PFSK-1 (cell line): Measurements from ENCODE around the gene MPC2.

ENCODE experiments used
- POLR2AphosphoS5 ChIP-seq: IDR thresholded peaks from 2 replicates; pipeline ENCODE4 v1.6.1; 2012; ENCODE audit warnings: low read depth, mild to moderate bottlenecking, control low read depth, low read length, moderate library complexity
- TF ChIP-seq, protein P1 (sequence below), 2 experiments: IDR thresholded peaks; 2 replicates each; pipeline versions ENCODE4 v1.6.1 to v1.8.0; 2011 to 2012; ENCODE audit warnings: low read depth in 2 of 2, low read length in 2 of 2, control low read depth in 1 of 2, inconsistent platforms in 1 of 2, mild to moderate bottlenecking in 1 of 2, moderate library complexity in 1 of 2; ENCODE audit not compliant: insufficient read depth in 1 of 2

GRCh38 chr1:167876597-167877175, 60.2 kb downstream of the MPC2 start:
- no peak for TF ChIP-seq POLR2AphosphoS5
- TF ChIP-seq, protein P1, sequence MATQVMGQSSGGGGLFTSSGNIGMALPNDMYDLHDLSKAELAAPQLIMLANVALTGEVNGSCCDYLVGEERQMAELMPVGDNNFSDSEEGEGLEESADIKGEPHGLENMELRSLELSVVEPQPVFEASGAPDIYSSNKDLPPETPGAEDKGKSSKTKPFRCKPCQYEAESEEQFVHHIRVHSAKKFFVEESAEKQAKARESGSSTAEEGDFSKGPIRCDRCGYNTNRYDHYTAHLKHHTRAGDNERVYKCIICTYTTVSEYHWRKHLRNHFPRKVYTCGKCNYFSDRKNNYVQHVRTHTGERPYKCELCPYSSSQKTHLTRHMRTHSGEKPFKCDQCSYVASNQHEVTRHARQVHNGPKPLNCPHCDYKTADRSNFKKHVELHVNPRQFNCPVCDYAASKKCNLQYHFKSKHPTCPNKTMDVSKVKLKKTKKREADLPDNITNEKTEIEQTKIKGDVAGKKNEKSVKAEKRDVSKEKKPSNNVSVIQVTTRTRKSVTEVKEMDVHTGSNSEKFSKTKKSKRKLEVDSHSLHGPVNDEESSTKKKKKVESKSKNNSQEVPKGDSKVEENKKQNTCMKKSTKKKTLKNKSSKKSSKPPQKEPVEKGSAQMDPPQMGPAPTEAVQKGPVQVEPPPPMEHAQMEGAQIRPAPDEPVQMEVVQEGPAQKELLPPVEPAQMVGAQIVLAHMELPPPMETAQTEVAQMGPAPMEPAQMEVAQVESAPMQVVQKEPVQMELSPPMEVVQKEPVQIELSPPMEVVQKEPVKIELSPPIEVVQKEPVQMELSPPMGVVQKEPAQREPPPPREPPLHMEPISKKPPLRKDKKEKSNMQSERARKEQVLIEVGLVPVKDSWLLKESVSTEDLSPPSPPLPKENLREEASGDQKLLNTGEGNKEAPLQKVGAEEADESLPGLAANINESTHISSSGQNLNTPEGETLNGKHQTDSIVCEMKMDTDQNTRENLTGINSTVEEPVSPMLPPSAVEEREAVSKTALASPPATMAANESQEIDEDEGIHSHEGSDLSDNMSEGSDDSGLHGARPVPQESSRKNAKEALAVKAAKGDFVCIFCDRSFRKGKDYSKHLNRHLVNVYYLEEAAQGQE (IDR thresholded peaks at IDR 0.05; ENCODE audit: insufficient read depth in 1 of 2, low read depth in 2 of 2, low read length in 2 of 2), result no peak
